Measurements from ENCODE around the gene OPCML.

Gene OPCML

GRCh38 chr11:132519241-132519815, 1013.0 kb downstream of the OPCML start:
- peak; percentile 58 for DNase-seq

DNA sequence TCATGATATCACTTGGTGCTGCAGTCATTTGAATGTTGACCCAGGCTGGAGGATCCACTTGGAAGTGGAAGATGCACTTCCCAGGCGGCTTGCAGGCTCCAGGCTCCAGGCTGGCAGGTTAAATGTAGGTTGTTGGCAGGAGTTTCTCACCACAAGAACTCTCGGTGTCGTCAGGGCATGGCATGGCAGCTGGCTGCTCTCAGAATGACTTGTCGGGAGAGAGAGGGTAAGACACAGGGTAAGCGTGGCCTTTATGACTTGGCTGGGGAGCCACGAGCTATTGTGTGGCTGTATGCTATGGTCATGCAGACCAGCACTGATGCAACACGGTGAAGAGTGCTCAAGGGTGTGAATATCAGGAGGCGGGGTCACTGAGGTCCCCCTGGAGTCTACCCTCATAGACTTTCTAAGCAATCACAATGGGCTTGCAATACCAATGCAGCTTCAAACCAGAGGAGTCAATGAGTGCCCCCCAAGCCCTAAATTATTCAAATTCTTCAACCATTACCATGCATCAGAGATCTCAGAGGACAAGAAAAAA, 1027.7 kb downstream of the OPCML start:
- no peak for DNase-seq

- no peak for DNase-seq
Measured at GRCh38 chr11:132501356-132501755, 1030.9 kb downstream of the OPCML start.

DNA sequence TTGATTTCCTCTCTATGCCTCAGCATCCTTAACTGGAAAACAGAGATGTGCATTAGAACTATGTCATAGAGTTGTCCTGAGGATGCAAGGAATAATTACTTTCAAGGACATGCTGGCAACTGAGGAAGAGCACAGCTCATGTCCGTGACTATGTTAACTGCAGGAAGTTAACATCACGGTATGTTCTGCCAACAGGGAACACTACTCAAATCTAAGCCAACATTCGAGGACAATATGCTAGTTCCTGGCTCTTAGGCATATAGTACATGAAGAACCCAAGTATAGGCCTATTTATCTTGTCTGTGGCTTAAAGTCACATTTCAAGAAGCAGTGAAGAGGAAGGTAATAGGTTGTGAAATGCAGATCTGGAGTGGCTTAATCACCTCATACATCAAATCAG, 1032.6 kb downstream of the OPCML start:
- DNase-seq, result no peak

- no peak for DNase-seq
Measured at GRCh38 chr11:132496341-132496740, 1036.0 kb downstream of the OPCML start.

GRCh38 chr11:132493801-132494200, 1038.5 kb downstream of the OPCML start:
- no peak for DNase-seq

DNA sequence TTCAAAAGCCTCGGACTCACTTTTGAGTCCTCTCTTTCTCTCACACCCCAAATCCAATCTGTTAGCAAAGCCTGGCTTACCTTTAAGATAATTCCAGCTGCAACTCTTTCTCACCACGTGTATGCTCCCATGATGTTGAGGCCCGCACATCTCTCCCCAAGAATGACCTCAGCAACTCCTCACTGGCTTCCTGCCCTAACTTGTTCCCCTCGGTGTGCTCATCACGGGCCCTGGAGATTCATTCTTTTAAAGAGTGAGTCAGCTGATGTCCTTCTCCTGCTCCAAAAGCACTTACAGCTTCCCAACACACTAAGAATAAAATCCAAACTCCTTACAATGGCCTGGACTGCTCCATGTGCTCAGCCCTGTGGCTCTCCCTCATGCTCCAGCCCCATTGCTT, 1041.3 kb downstream of the OPCML start:
- no peak for DNase-seq

GRCh38 chr11:132486060-132486459, 1046.2 kb downstream of the OPCML start:
- no peak for DNase-seq

DNA sequence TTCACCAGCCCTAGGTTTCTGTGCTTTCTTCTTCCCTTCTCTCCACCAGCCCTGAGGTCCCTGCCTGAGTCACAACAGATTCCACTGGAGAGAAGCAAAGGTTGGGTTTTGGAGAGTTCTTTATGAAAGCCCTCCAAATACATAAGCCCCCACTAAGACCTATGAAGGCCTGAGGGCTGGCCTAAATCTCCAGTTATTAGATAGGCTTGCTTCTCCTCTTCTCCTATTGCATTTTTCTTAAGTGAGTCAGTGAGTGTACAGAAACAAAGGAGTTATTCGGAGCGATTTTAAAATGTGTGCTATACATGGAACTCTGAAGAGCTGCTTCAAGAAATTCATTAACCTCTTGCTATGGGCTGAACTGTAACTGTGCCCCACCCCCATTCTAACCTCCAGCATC, 1057.3 kb downstream of the OPCML start:
- peak; percentile 45 for DNase-seq

DNA sequence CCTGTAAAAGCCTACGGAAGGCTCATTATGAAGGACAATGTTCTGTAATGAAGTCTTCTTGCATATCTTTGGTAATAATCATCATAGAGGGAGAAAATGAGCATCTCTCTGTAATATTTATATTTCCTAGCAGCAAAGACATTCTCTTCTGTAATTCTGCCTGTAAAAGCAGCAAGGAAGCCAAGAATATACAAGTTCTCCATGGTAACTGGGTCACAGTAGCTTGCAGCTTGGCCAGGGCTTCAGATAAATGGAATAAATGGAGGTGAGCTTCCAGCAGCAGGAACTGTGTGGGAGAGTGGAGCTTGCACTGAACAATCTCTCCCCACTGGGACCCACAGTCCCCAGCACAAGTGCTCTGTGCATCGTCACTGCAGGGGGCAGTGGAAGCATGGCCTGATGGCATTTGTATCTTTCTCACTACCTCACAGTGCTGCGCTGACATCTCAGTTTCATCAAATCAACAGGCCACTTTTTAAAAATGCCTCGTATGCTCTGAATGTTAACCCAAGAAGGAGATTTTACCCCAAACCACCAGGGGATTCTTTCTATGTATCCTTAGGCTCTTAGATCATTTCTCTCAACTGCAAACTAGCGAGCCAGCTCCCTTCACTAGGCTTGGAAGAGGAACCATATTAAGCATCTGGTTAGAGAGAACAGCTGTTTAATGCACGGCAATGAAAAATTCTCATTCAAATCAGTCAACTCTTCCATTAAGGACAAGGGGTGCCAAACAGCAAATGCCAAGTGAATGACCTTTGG, 1059.7 kb downstream of the OPCML start:
- DNase-seq, result peak; percentile 7

GRCh38 chr11:132471466-132471865, 1060.8 kb downstream of the OPCML start:
- DNase-seq, result no peak

- DNase-seq, result no peak
Measured at GRCh38 chr11:132466983-132467382, 1065.3 kb downstream of the OPCML start.

DNA sequence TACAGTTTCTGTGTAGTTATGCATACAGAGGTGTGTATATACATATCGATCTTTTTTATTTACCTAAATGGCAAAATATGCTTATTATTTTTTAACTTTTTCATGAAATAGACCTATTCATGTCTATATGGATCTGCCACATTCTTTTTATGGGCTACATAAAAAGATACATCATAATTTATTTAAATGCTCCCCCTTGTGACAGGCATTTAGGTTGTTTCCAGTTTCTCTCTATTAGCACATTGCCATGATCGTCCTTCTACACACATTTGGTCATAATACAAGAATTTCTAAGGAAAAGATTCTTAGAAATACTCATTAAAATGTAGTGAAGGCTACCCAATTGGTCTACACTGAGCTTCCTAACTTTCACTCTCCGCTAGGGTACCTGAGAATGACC, 1067.4 kb downstream of the OPCML start:
- DNase-seq, result no peak

DNA sequence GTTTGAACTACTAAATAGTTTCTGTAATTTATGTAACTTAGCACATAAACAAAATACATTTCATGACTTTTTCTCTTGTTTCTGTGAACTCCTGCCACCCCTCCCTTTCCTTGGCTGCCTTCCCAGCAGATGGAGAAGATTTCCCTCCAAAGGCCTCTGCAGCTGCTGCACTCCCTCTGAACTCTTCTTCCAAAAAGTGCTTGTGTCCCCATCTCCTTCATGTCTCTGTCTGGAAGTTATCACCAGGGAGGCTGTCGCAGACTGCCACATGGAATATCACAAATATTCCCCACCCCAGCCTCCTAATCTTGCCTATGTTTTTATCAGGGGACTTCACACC, 1068.3 kb downstream of the OPCML start:
- DNase-seq, result no peak

- no peak for DNase-seq
Measured at GRCh38 chr11:132463295-132464002, 1068.9 kb downstream of the OPCML start.

- DNase-seq, result no peak
Measured at GRCh38 chr11:132459736-132460135, 1072.6 kb downstream of the OPCML start.

- no peak for DNase-seq
Measured at GRCh38 chr11:132457445-132457844, 1074.9 kb downstream of the OPCML start.

DNA sequence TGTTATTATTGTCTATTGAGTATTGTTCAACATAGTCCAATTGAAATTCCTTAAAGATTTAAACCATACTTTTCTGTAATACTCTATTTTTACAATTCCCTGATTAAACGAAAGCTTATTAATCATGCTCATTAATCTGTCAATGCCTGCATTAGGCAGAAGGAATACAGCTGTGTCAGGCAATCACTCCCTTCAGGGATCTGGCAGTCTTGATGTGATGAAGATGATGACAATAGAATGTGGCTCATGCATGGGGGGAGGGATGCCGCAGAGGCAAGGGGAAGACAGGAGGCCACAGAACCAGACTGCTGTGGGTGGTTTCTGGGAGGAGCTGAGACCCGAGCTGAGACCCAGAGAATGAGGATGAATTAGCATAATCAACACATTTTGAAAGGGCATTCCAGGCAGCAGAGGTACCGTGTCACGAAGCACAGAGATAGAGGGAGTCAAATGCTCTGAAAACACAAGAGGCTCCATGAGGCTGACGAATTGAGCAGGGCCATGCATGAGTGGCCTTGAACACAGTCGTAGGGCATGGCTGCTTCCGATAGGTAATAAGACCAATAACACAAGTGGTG, 1075.5 kb downstream of the OPCML start:
- DNase-seq, result peak; percentile 0

- DNase-seq, result no peak
Measured at GRCh38 chr11:132455044-132455443, 1077.3 kb downstream of the OPCML start.

GRCh38 chr11:132453406-132453805, 1078.9 kb downstream of the OPCML start:
- no peak for DNase-seq

DNA sequence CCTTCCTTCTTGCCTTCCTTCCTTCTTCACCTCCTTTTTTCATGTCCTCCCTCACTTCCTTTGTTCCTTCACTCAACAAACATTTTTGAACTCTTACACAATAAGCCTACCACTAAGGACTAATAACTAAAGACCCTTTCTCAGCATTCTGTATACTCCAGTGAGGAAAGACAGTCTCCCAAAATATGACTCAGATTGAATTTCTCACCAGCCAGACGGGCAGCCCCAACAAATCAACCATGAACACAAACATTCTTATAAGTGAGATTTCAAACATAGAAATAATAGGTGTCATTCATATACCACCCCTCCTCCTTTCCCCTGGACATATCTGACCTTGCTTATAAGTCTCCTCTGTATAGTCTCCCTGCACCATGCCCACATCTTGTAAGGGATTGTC, 1079.7 kb downstream of the OPCML start:
- DNase-seq, result no peak

- no peak for DNase-seq
Measured at GRCh38 chr11:132451942-132452601, 1080.2 kb downstream of the OPCML start.

DNA sequence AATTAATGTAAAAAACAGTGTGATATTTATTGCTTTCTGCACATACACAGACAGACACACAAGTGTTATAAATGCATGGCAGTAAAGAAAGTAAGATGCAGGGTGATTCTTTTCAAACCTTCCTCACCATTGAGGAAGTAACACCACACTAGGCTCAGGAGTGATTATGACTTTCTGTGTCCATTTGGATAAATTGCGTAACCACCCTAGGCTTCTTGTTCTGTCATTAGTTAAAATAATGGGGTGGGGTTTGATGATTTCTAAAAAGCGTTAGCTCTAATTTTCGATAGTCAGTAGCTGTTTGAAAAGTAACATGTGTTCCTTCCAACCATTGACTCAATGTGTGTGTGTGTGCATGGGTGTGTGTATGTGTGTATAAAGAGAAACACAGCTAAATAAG, 1081.7 kb downstream of the OPCML start:
- DNase-seq, result no peak

Measured in NCI-H82 (cell line).